GM19463 (cell line): ENCODE measurements around the gene CAT.

Source experiments
- ATAC-seq: cut with Tn5 transposase; IDR thresholded peaks from one replicate; pipeline ENCODE4 v1.9.1; 2021; ENCODE audit warnings: mild to moderate bottlenecking, moderate library complexity; ENCODE audit not compliant: unreplicated experiment

Gene CAT

GRCh38 chr11:34458525-34458924 is 19.8 kb downstream of the CAT start:
- ATAC-seq: no peak

GRCh38 chr11:34459507-34460162 is 20.9 kb downstream of the CAT start:
- no peak for ATAC-seq

- ATAC-seq: no peak
Observed at GRCh38 chr11:34460278-34460677, 21.5 kb downstream of the CAT start.

- no peak for ATAC-seq
Observed at GRCh38 chr11:34461215-34461614, 22.5 kb downstream of the CAT start.

- ATAC-seq: no peak
Observed at GRCh38 chr11:34464591-34465051, 25.9 kb downstream of the CAT start.

- ATAC-seq: no peak
Observed at GRCh38 chr11:34466802-34467488, 28.2 kb downstream of the CAT start.

GRCh38 chr11:34468209-34468841 is 29.6 kb downstream of the CAT start:
- no peak for ATAC-seq

- no peak for ATAC-seq
Observed at GRCh38 chr11:34473603-34474169, 35.0 kb downstream of the CAT start.

GRCh38 chr11:34475656-34476055 is 36.9 kb downstream of the CAT start:
- ATAC-seq: no peak

- no peak for ATAC-seq
Observed at GRCh38 chr11:34476849-34477248, 38.1 kb downstream of the CAT start.

GRCh38 chr11:34478845-34479663 is 40.3 kb downstream of the CAT start:
- no peak for ATAC-seq

- no peak for ATAC-seq
Observed at GRCh38 chr11:34480314-34480713, 41.6 kb downstream of the CAT start.

GRCh38 chr11:34481307-34481706 is 42.6 kb downstream of the CAT start:
- ATAC-seq: no peak

- ATAC-seq: no peak
Observed at GRCh38 chr11:34483106-34483874, 44.6 kb downstream of the CAT start.

GRCh38 chr11:34487430-34487829 is 48.7 kb downstream of the CAT start:
- no peak for ATAC-seq

- ATAC-seq: no peak
Observed at GRCh38 chr11:34488855-34489557, 50.3 kb downstream of the CAT start.

- no peak for ATAC-seq
Observed at GRCh38 chr11:34490304-34490703, 51.6 kb downstream of the CAT start.

GRCh38 chr11:34492806-34493414 is 54.2 kb downstream of the CAT start:
- ATAC-seq: no peak

- ATAC-seq: no peak
Observed at GRCh38 chr11:34493468-34493867, 54.7 kb downstream of the CAT start.
